ENCODE data around the gene SLC8A1.

The SLC8A1 gene

GRCh38 chr2:40451918-40452605 is at the start of gene SLC8A1:
Gene SLC8A1 (minus strand): TSS chr2:40452090.
- DNase-seq = peak; percentile 12

GRCh38 chr2:40499437-40499836 is 47.5 kb upstream of the SLC8A1 start:
- no peak for DNase-seq

- DNase-seq = no peak
These were observed 45.5 kb upstream of the SLC8A1 start for GRCh38 chr2:40497251-40497859.

GRCh38 chr2:40489678-40489960 is 37.7 kb upstream of the SLC8A1 start:
- no peak for DNase-seq

GRCh38 chr2:40488927-40489677 is 37.2 kb upstream of the SLC8A1 start:
- no peak for DNase-seq

- DNase-seq = no peak
These were observed 36.3 kb upstream of the SLC8A1 start for GRCh38 chr2:40488101-40488601.

- DNase-seq = no peak
These were observed 35.7 kb upstream of the SLC8A1 start for GRCh38 chr2:40487602-40488001.

- no peak for DNase-seq
These were observed 34.0 kb upstream of the SLC8A1 start for GRCh38 chr2:40485854-40486253.

GRCh38 chr2:40485318-40485717 is 33.4 kb upstream of the SLC8A1 start:
- no peak for DNase-seq

GRCh38 chr2:40483549-40484243 is 31.8 kb upstream of the SLC8A1 start:
- DNase-seq = no peak

GRCh38 chr2:40480596-40480995 is 28.7 kb upstream of the SLC8A1 start:
- no peak for DNase-seq

- no peak for DNase-seq
These were observed 28.2 kb upstream of the SLC8A1 start for GRCh38 chr2:40480073-40480472.

- DNase-seq = no peak
These were observed 25.5 kb upstream of the SLC8A1 start for GRCh38 chr2:40477361-40477760.

GRCh38 chr2:40476436-40476835 is 24.5 kb upstream of the SLC8A1 start:
- no peak for DNase-seq

GRCh38 chr2:40474306-40474705 is 22.4 kb upstream of the SLC8A1 start:
- DNase-seq = no peak

- DNase-seq = no peak
These were observed 20.0 kb upstream of the SLC8A1 start for GRCh38 chr2:40471866-40472265.

GRCh38 chr2:40470822-40471813 is 19.2 kb upstream of the SLC8A1 start:
- DNase-seq = no peak

- no peak for DNase-seq
These were observed 15.2 kb upstream of the SLC8A1 start for GRCh38 chr2:40466935-40467572.

- no peak for DNase-seq
These were observed 14.5 kb upstream of the SLC8A1 start for GRCh38 chr2:40466332-40466906.

- no peak for DNase-seq
These were observed 11.2 kb upstream of the SLC8A1 start for GRCh38 chr2:40463112-40463511.

GRCh38 chr2:40458271-40458794 is 6.4 kb upstream of the SLC8A1 start:
- DNase-seq = no peak
